Psoas muscle (tissue), 8 donors: ENCODE results near the gene CSF2. TPM values are rescaled to one million over a fixed set of nuclear protein-coding genes. Genes with fewer than 3 reads are reported as not detected.

Experiments
- ATAC-seq, 4 donors: fragments of 200-7000 bp; cut with Tn5 transposase; one replicate each; pipeline ENCODE4 v1.9.1; 2020; ENCODE audit warnings: moderate library complexity in 3 of 4, mild to moderate bottlenecking in 2 of 4
- DNase-seq, 2 donors: peaks; one replicate each; pipeline ENCODE4 v3.0.0-alpha.2; 2020
- H3K27ac ChIP-seq: fragments of 200-600 bp; one replicate; pipeline ENCODE4 v1.8.0; 2022
- H3K27me3 ChIP-seq, 3 donors: fragments of 200-600 bp in 1 of 3; one replicate each; pipeline versions ENCODE4 v1.6.1 to v1.8.0; 2013 to 2022; ENCODE audit warnings: low read length in 2 of 3, mild to moderate bottlenecking in 2 of 3, moderate library complexity in 1 of 3; ENCODE audit not compliant: insufficient read depth in 3 of 3
- H3K36me3 ChIP-seq, 2 donors: fragments of 200-600 bp in 1 of 2; one replicate each; pipeline versions ENCODE4 v1.6.1 to v1.8.0; 2013 to 2022; ENCODE audit warnings: low read depth in 1 of 2, mild to moderate bottlenecking in 1 of 2, moderate library complexity in 1 of 2; ENCODE audit not compliant: insufficient read depth in 1 of 2
- H3K4me1 ChIP-seq: fragments of 200-600 bp; one replicate; pipeline ENCODE4 v1.8.0; 2022
- H3K4me3 ChIP-seq: fragments of 200-600 bp; one replicate; pipeline ENCODE4 v1.8.0; 2022; ENCODE audit warnings: mild to moderate bottlenecking
- H3K9me3 ChIP-seq: fragments of 200-600 bp; one replicate; pipeline ENCODE4 v1.8.0; 2022
- CTCF ChIP-seq: fragments of 200-600 bp; IDR thresholded peaks from one replicate; pipeline ENCODE4 v1.8.0; 2022; ENCODE audit warnings: antibody characterized with exemption
- WGBS, 3 donors: extraction: QIAGEN DNeasy Blood & Tissue Kit; methylation state at CpG; one replicate each; pipeline versions ENCODE4 v1.1.6 to v1.1.7; 2013; 5-methylcytosine and 5-hydroxymethylcytosine counted together
- intact Hi-C, 2 donors: fragments of 100-400 bp; cut with DNase I; formaldehyde crosslinking; loops; one replicate each; pipeline versions ENCODE4 v1.11.0 to v1.14.2; 2022
- polyA plus RNA-seq, 3 donors: library from polyadenylated mRNA; stranded (reverse); fragments of 200-250 nt; gene quantifications; one replicate each; pipeline ENCODE4 v1.2.3, GENCODE V29; 2013
- total RNA-seq, 4 donors: library from RNA; stranded (reverse); fragmentation: NEBNext Ultra II Directional in 2 of 4; extraction: Animal tissue kit (Norgen Biotek cat#: 25700) in 2 of 4; gene quantifications; one replicate each; pipeline versions ENCODE4 v1.2.1 to v1.2.4, GENCODE V29; 2021 to 2023
- donor health status: healthy with polysubstance abuse.
- donor health status: DM: no; HTN: no; CAD: no; lungs with moderate emphysema.
- donor health status: Bipolar disorder and iron deficiency.
- donor health status: healthy.
- donor health status: DM: yes; HTN: yes; CAD: no.
- donor health status: DM: no; HTN: no; CAD: no.
- donor health status: DM: no; HTN: no; CAD: no.
- donor health status: DM: yes; HTN: yes; CAD: no.

CSF2 gene
- total and polyA plus RNA-seq, 7 donors, result 0.14 TPM; not detected in 6

GRCh38 chr5:132093271-132093670 lies 19.7 kb downstream of the CSF2 start:
- H3K9me3 ChIP-seq, result no peaks in the 10 kb centered on the region
- DNase-seq (no peak), ATAC-seq (no peak)
- TF ChIP-seq CTCF, result no peak
- intact Hi-C loops, result no loop called here
- H3K4me3 ChIP-seq, result no peak overlapping the region
- no peaks in the 10 kb centered on the region for H3K27me3 ChIP-seq
- 33 to 37% (median 34%) methylated on average over 3 of the region's 3 CpGs for WGBS, 3 donors
- no peaks in the 10 kb centered on the region for H3K36me3 ChIP-seq
- H3K4me1 ChIP-seq, result no peaks in the 10 kb centered on the region
- H3K27ac ChIP-seq, result no peak overlapping the region

GRCh38 chr5:132094393-132095076 lies 20.9 kb downstream of the CSF2 start:
- 52 to 56% (median 55%) methylated on average over 12 of the region's 12 CpGs for whole genome bisulfite sequencing, 3 donors
- Histone ChIP-seq H3K27me3 (no peaks in the 10 kb centered on the region), H3K27ac (no peak overlapping the region), H3K9me3 (no peaks in the 10 kb centered on the region), H3K4me3 (no peak overlapping the region), H3K36me3 (no peaks in the 10 kb centered on the region), H3K4me1 (no peaks in the 10 kb centered on the region)
- DNase-seq, result peak in 1 of 2 donors; percentile 32
- ATAC-seq, result no peak
- intact Hi-C loops, result no loop called here
- TF ChIP-seq CTCF, result no peak

- 35 to 50% (median 38%) methylated on average over 2 of the region's 2 CpGs for WGBS, 3 donors
- DNase-seq (no peak), ATAC-seq (no peak)
- Histone ChIP-seq H3K36me3 (no peaks in the 10 kb centered on the region), H3K27ac (no peak overlapping the region), H3K4me3 (no peak overlapping the region), H3K27me3 (no peaks in the 10 kb centered on the region), H3K9me3 (no peaks in the 10 kb centered on the region), H3K4me1 (no peaks in the 10 kb centered on the region)
- TF ChIP-seq CTCF, result no peak
- intact Hi-C loops, result no loop called here
Measured at GRCh38 chr5:132095077-132095410, 21.5 kb downstream of the CSF2 start.

GRCh38 chr5:132095424-132095972 lies 21.9 kb downstream of the CSF2 start:
- no peak for DNase-seq
- H3K27me3 ChIP-seq, result no peaks in the 10 kb centered on the region

More at GRCh38 chr5:132095424-132095972, 21.9 kb downstream of the CSF2 start:
- 66 to 69% (median 66%) methylated on average over 6 of the region's 6 CpGs for WGBS, 3 donors
- TF ChIP-seq CTCF, result no peak
- no peaks in the 10 kb centered on the region for H3K36me3 ChIP-seq
- no peak overlapping the region for H3K4me3 ChIP-seq
- no peaks in the 10 kb centered on the region for H3K9me3 ChIP-seq
- ATAC-seq, result peak in 1 of 4 donors; percentile 16
- H3K27ac ChIP-seq, result no peak overlapping the region
- intact Hi-C loops, result no loop called here
- no peaks in the 10 kb centered on the region for H3K4me1 ChIP-seq
